ENCODE results near the gene TP53BP1. TPM values are rescaled to one million over a fixed set of nuclear protein-coding genes. Genes with fewer than 3 reads are reported as not detected.

Gene TP53BP1
- total RNA-seq, 2 donors from 2014 or later = 23.2 to 31.5 TPM

DNA sequence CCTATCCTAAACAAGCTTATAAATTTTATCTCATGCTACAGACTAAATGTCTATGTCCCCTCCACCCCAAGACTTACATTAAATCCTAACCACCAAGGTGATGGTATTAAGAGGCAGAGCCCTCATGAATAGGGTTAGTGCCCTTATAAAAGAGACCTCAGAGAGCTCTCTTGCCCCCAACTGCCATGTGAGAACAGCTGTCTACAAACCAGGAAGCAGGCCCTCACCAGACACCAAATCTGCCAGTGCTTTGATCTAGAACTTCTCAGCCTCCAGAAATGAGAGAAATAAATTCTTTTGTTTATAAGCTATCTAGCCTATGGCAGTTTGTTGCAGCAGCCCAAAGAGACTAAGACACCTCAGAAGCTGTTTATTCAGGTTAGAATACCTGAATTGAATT lies 58.5 kb downstream of the TP53BP1 start:
- no peak for DNase-seq (ENCODE audit: low spot score)

GRCh38 chr15:43433661-43434303 lies 59.2 kb downstream of the TP53BP1 start:
- Histone ChIP-seq H3K4me3 (no peak overlapping the region), H3K27ac (no peak overlapping the region), H3K9me3 (no peaks in the 10 kb centered on the region), H3K4me1 (ENCODE audit: control insufficient read depth in 1 of 2, low read depth in 2 of 2) (no peaks in the 10 kb centered on the region), H3K36me3 (peaks cover 5% of the 10 kb centered on the region), H3K27me3 (replicated peaks; ENCODE audit: insufficient read depth) (no peaks in the 10 kb centered on the region)
- TF ChIP-seq, protein P1, sequence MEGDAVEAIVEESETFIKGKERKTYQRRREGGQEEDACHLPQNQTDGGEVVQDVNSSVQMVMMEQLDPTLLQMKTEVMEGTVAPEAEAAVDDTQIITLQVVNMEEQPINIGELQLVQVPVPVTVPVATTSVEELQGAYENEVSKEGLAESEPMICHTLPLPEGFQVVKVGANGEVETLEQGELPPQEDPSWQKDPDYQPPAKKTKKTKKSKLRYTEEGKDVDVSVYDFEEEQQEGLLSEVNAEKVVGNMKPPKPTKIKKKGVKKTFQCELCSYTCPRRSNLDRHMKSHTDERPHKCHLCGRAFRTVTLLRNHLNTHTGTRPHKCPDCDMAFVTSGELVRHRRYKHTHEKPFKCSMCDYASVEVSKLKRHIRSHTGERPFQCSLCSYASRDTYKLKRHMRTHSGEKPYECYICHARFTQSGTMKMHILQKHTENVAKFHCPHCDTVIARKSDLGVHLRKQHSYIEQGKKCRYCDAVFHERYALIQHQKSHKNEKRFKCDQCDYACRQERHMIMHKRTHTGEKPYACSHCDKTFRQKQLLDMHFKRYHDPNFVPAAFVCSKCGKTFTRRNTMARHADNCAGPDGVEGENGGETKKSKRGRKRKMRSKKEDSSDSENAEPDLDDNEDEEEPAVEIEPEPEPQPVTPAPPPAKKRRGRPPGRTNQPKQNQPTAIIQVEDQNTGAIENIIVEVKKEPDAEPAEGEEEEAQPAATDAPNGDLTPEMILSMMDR (IDR thresholded peaks at IDR 0.05) = no peak
- ATAC-seq (ENCODE audit: insufficient number of reproducible peaks, low FRiP score, low read depth) = no peak
- DNase-seq (ENCODE audit: low spot score) = no peak

More for the DNA sequence above, 58.5 kb downstream of the TP53BP1 start:
- peaks cover 5% of the 10 kb centered on the region for H3K36me3 ChIP-seq
- TF ChIP-seq, protein P1 (IDR thresholded peaks at IDR 0.05) = no peak
- no peak overlapping the region for H3K27ac ChIP-seq
- H3K27me3 ChIP-seq (replicated peaks; ENCODE audit: insufficient read depth) = no peaks in the 10 kb centered on the region
- no peak overlapping the region for H3K4me3 ChIP-seq
- no peaks in the 10 kb centered on the region for H3K9me3 ChIP-seq
- ATAC-seq (ENCODE audit: insufficient number of reproducible peaks, low FRiP score, low read depth) = no peak
- no peaks in the 10 kb centered on the region for H3K4me1 ChIP-seq (ENCODE audit: control insufficient read depth in 1 of 2, low read depth in 2 of 2)

- Histone ChIP-seq H3K27me3 (replicated peaks; ENCODE audit: insufficient read depth) (no peaks in the 10 kb centered on the region), H3K27ac (no peak overlapping the region), H3K4me3 (no peak overlapping the region), H3K4me1 (ENCODE audit: control insufficient read depth in 1 of 2, low read depth in 2 of 2) (no peaks in the 10 kb centered on the region), H3K9me3 (no peaks in the 10 kb centered on the region), H3K36me3 (peaks cover 5% of the 10 kb centered on the region)
- TF ChIP-seq, protein P1 (IDR thresholded peaks at IDR 0.05) = no peak
- ATAC-seq (ENCODE audit: insufficient number of reproducible peaks, low FRiP score, low read depth) (no peak), DNase-seq (ENCODE audit: low spot score) (no peak)
Observed at GRCh38 chr15:43433165-43433564, 59.8 kb downstream of the TP53BP1 start.

DNA sequence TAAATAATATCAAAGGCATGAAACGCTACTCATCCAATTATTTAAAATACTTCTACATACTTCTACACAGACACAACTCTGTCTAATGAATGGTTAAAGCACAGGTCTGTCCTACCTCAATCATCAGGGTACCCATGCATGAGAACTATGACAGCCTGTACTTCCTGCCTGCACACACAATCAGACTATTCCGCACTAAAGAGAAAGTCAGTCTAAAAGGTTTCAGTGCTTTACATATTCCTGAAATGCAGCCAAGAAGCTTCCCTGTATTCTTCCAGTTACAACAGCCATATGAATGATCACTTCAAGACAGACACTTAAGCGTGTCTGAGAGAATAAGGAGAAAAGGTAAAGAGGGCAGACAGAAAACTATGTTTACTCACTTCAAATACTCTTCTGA lies 63.3 kb downstream of the TP53BP1 start:
- DNase-seq (ENCODE audit: low spot score) (no peak), ATAC-seq (ENCODE audit: insufficient number of reproducible peaks, low FRiP score, low read depth) (no peak)
- Histone ChIP-seq H3K27me3 (replicated peaks; ENCODE audit: insufficient read depth) (no peaks in the 10 kb centered on the region), H3K36me3 (peaks cover 3% of the 10 kb centered on the region), H3K27ac (no peak overlapping the region), H3K4me1 (ENCODE audit: control insufficient read depth in 1 of 2, low read depth in 2 of 2) (no peaks in the 10 kb centered on the region), H3K9me3 (no peaks in the 10 kb centered on the region), H3K4me3 (no peak overlapping the region)
- TF ChIP-seq, protein P1 (IDR thresholded peaks at IDR 0.05) = no peak

- H3K27ac ChIP-seq = no peak overlapping the region
- no peaks in the 10 kb centered on the region for H3K4me1 ChIP-seq (ENCODE audit: control insufficient read depth in 1 of 2, low read depth in 2 of 2)
- no peak overlapping the region for H3K4me3 ChIP-seq
- peaks cover 3% of the 10 kb centered on the region for H3K36me3 ChIP-seq
- TF ChIP-seq, protein P1 (IDR thresholded peaks at IDR 0.05) = no peak
- no peaks in the 10 kb centered on the region for H3K9me3 ChIP-seq
- no peaks in the 10 kb centered on the region for H3K27me3 ChIP-seq (replicated peaks; ENCODE audit: insufficient read depth)
- no peak for DNase-seq (ENCODE audit: low spot score)
- ATAC-seq (ENCODE audit: insufficient number of reproducible peaks, low FRiP score, low read depth) = no peak
Observed at GRCh38 chr15:43423793-43424192, 69.2 kb downstream of the TP53BP1 start.

Data from thoracic aorta (tissue), 2 donors.